H9 (cell line): ENCODE results near the gene ASIC4. TPM values are rescaled to one million over a fixed set of nuclear protein-coding genes. Genes with fewer than 3 reads are reported as not detected.

Experiments used
- DNase-seq: peaks from one replicate; pipeline ENCODE4 v3.0.0-alpha.2; 2017
- H2AFZ ChIP-seq: one replicate; pipeline ENCODE4 v1.6.1; 2013; ENCODE audit warnings: mild to moderate bottlenecking, low read length, control low read depth, moderate library complexity
- H2AK5ac ChIP-seq: 2 replicates; pipeline ENCODE4 v1.6.1; 2013; ENCODE audit warnings: low read length, control low read depth, mixed read lengths; ENCODE audit not compliant: insufficient read length
- H2BK120ac ChIP-seq: one replicate; pipeline ENCODE4 v1.6.1; 2013; ENCODE audit warnings: low read depth, mild to moderate bottlenecking, low read length, control low read depth, inconsistent platforms; ENCODE audit not compliant: poor library complexity, severe bottlenecking
- H2BK12ac ChIP-seq: 2 replicates; pipeline ENCODE4 v1.6.1; 2013; ENCODE audit warnings: low read length, control low read depth, mixed read lengths, low read depth; ENCODE audit not compliant: insufficient read length
- H2BK15ac ChIP-seq: 2 replicates; pipeline ENCODE4 v1.6.1; 2013; ENCODE audit warnings: low read depth, low read length, control low read depth
- H2BK20ac ChIP-seq: one replicate; pipeline ENCODE4 v1.6.1; 2013; ENCODE audit warnings: low read depth, mild to moderate bottlenecking, low read length, control low read depth, inconsistent platforms; ENCODE audit not compliant: poor library complexity, severe bottlenecking
- H2BK5ac ChIP-seq: 2 replicates; pipeline ENCODE4 v1.6.1; 2013; ENCODE audit warnings: low read length, control low read depth, mixed read lengths; ENCODE audit not compliant: insufficient read length
- H3K14ac ChIP-seq: 2 replicates; pipeline ENCODE4 v1.6.1; 2013; ENCODE audit warnings: low read length, control low read depth; ENCODE audit not compliant: insufficient read depth
- H3K18ac ChIP-seq: 2 replicates; pipeline ENCODE4 v1.6.1; 2013; ENCODE audit warnings: low read depth, mild to moderate bottlenecking, mixed read lengths, low read length, control low read depth; ENCODE audit not compliant: insufficient read length
- H3K23ac ChIP-seq: 2 replicates; pipeline ENCODE4 v1.6.1; 2013; ENCODE audit warnings: low read length, control low read depth, mixed read lengths, low read depth; ENCODE audit not compliant: insufficient read length
- H3K23me2 ChIP-seq: 2 replicates; pipeline ENCODE4 v1.6.1; 2013; ENCODE audit warnings: low read depth, mild to moderate bottlenecking, mixed read lengths, low read length, control low read depth; ENCODE audit not compliant: insufficient read length, poor library complexity, severe bottlenecking
- H3K27ac ChIP-seq: 2 replicates; pipeline ENCODE4 v1.5.1; 2013; ENCODE audit warnings: low read length, control low read depth, mixed read lengths, low read depth; ENCODE audit not compliant: insufficient read length
- H3K27me3 ChIP-seq: 2 replicates; pipeline ENCODE4 v1.6.1; 2013; ENCODE audit warnings: low read length, control low read depth, inconsistent platforms; ENCODE audit not compliant: insufficient read depth
- H3K4ac ChIP-seq: 2 replicates; pipeline ENCODE4 v1.6.1; 2013; ENCODE audit warnings: low read depth, mild to moderate bottlenecking, control low read depth, inconsistent platforms, low read length, moderate library complexity
- H3K4me1 ChIP-seq: 2 replicates; pipeline ENCODE4 v1.6.1; 2013; ENCODE audit warnings: low read length, control low read depth, inconsistent platforms; ENCODE audit not compliant: insufficient read depth
- H3K4me2 ChIP-seq: 2 replicates; pipeline ENCODE4 v1.6.1; 2013; ENCODE audit warnings: low read length, control low read depth, mixed read lengths; ENCODE audit not compliant: insufficient read length, insufficient read depth
- H3K56ac ChIP-seq: 2 replicates; pipeline ENCODE4 v1.6.1; 2013; ENCODE audit warnings: low read depth, mild to moderate bottlenecking, mixed read lengths, low read length, control low read depth; ENCODE audit not compliant: insufficient read length
- H3K79me1 ChIP-seq: 2 replicates; pipeline ENCODE4 v1.6.1; 2013; ENCODE audit warnings: low read depth, mild to moderate bottlenecking, moderate library complexity, low read length, control low read depth, inconsistent platforms; ENCODE audit not compliant: insufficient read depth, poor library complexity, severe bottlenecking
- H3K79me2 ChIP-seq: 2 replicates; pipeline ENCODE4 v1.6.1; 2013; ENCODE audit warnings: low read length, control low read depth, inconsistent platforms; ENCODE audit not compliant: insufficient read depth
- H3K9ac ChIP-seq: 2 replicates; pipeline ENCODE4 v1.6.1; 2013; ENCODE audit warnings: low read length, control low read depth, mixed read lengths; ENCODE audit not compliant: insufficient read length; ENCODE audit errors: extremely low read depth
- H3K9me3 ChIP-seq: one replicate; pipeline ENCODE4 v1.6.1; 2013; ENCODE audit warnings: low read depth, low read length, inconsistent platforms; ENCODE audit not compliant: control insufficient read depth
- H3T11ph ChIP-seq: one replicate; pipeline ENCODE4 v1.6.1; 2013; ENCODE audit warnings: mild to moderate bottlenecking, low read length, control low read depth, inconsistent platforms
- H4K20me1 ChIP-seq: one replicate; pipeline ENCODE4 v1.6.1; 2013; ENCODE audit not compliant: control insufficient read depth, insufficient read length, insufficient read depth
- H4K5ac ChIP-seq: 2 replicates; pipeline ENCODE4 v1.6.1; 2013; ENCODE audit warnings: low read depth, mild to moderate bottlenecking, mixed read lengths, low read length, control low read depth; ENCODE audit not compliant: insufficient read length
- H4K8ac ChIP-seq: replicated peaks from 2 replicates; pipeline ENCODE4 v1.6.1; 2013; ENCODE audit warnings: low read length, control low read depth, mixed read lengths, low read depth; ENCODE audit not compliant: insufficient read length
- H4K91ac ChIP-seq: 2 replicates; pipeline ENCODE4 v1.6.1; 2013; ENCODE audit warnings: low read depth, mild to moderate bottlenecking, moderate library complexity, mixed read lengths, low read length, control low read depth; ENCODE audit not compliant: insufficient read length
- H3K27ac Mint-ChIP-seq, 3 experiments: 2 replicates in 2 of 3; 3 replicates in 1 of 3; pipeline ENCODE4 v1.8.0; 2020 to 2021; ENCODE audit warnings: mixed read lengths in 3 of 3, mild to moderate bottlenecking in 1 of 3, moderate library complexity in 1 of 3
- H3K27me3 Mint-ChIP-seq: 2 replicates; pipeline ENCODE4 v1.8.0; 2021; ENCODE audit warnings: low read depth, mild to moderate bottlenecking, moderate library complexity, mixed read lengths
- H3K36me3 Mint-ChIP-seq, 3 experiments: 2 replicates in 2 of 3; 3 replicates in 1 of 3; pipeline ENCODE4 v1.8.0; 2020 to 2021; ENCODE audit warnings: low read depth in 3 of 3, mixed read lengths in 3 of 3; ENCODE audit not compliant: insufficient read depth in 1 of 3
- H3K4me1 Mint-ChIP-seq, 2 experiments: 2 replicates each; pipeline ENCODE4 v1.8.0; 2020; ENCODE audit warnings: mixed read lengths in 2 of 2
- H3K4me3 Mint-ChIP-seq, 2 experiments: 2 replicates in 1 of 2; 3 replicates in 1 of 2; pipeline ENCODE4 v1.8.0; 2020 to 2021; ENCODE audit warnings: mild to moderate bottlenecking in 2 of 2, mixed read lengths in 2 of 2, moderate library complexity in 1 of 2
- H3K9me3 Mint-ChIP-seq, 2 experiments: 2 replicates in 1 of 2; 3 replicates in 1 of 2; pipeline ENCODE4 v1.8.0; 2020; ENCODE audit warnings: mild to moderate bottlenecking in 2 of 2, mixed read lengths in 2 of 2, moderate library complexity in 1 of 2
- WGBS: extraction: QIAGEN DNeasy Blood & Tissue Kit; methylation state at CpG from one replicate; pipeline ENCODE4 v1.1.7; 2013; ENCODE audit warnings: missing lambda C conversion rate, low lambda C conversion rate, mixed read lengths; ENCODE audit not compliant: insufficient read length; ENCODE audit errors: extremely low coverage; 5-methylcytosine and 5-hydroxymethylcytosine counted together
- total RNA-seq: library from RNA; stranded (reverse); gene quantifications from 2 replicates; pipeline ENCODE4 v1.2.1, GENCODE V29; 2021
- TF ChIP-seq, protein P1 (sequence below): fragments of 200-600 bp; sonication (generic); conservative IDR thresholded peaks from 3 replicates; pipeline ENCODE4 v1.8.0; 2021; ENCODE audit warnings: antibody characterized with exemption, mild to moderate bottlenecking

The ASIC4 gene
- total RNA-seq, 1 experiment from 2014 or later, result 0.37 TPM

GRCh38 chr2:219553168-219553417 is 38.8 kb downstream of the ASIC4 start:
- no peaks in the 10 kb centered on the region for H3K9me3 ChIP-seq
- H3K4me2 ChIP-seq, result peak overlapping the region; percentile 83
- peaks cover 4% of the 10 kb centered on the region; the same call in 1 of the 2 replicates for H3K27me3 ChIP-seq
- no peak overlapping the region for H2AK5ac ChIP-seq
- no peak for DNase-seq
- no peak overlapping the region for H3T11ph ChIP-seq
- no peak overlapping the region for H2BK12ac ChIP-seq
- no peak overlapping the region for H2BK5ac ChIP-seq
- H2AFZ ChIP-seq, result no peak overlapping the region
- no peak overlapping the region for H4K8ac ChIP-seq
- TF ChIP-seq, protein P1, sequence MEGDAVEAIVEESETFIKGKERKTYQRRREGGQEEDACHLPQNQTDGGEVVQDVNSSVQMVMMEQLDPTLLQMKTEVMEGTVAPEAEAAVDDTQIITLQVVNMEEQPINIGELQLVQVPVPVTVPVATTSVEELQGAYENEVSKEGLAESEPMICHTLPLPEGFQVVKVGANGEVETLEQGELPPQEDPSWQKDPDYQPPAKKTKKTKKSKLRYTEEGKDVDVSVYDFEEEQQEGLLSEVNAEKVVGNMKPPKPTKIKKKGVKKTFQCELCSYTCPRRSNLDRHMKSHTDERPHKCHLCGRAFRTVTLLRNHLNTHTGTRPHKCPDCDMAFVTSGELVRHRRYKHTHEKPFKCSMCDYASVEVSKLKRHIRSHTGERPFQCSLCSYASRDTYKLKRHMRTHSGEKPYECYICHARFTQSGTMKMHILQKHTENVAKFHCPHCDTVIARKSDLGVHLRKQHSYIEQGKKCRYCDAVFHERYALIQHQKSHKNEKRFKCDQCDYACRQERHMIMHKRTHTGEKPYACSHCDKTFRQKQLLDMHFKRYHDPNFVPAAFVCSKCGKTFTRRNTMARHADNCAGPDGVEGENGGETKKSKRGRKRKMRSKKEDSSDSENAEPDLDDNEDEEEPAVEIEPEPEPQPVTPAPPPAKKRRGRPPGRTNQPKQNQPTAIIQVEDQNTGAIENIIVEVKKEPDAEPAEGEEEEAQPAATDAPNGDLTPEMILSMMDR, result no peak
- no peak overlapping the region for H3K56ac ChIP-seq
- H2BK15ac ChIP-seq, result no peak overlapping the region
- WGBS, result no CpG with 5 or more reads among the region's 7 CpGs
- H3K27ac ChIP-seq, result no peak overlapping the region
- no peak overlapping the region for H2BK120ac ChIP-seq
- H3K18ac ChIP-seq, result no peak overlapping the region
- Mint-ChIP-seq H3K27me3 (peaks cover 40% of the 10 kb centered on the region), H3K36me3 (peaks cover 5 to 41% (median 30%) of the 10 kb centered on the region in 3 experiments), H3K4me3 (peak overlapping the region; percentile 74 to 81; a peak in 4 of 5 replicates), H3K4me1 (peaks cover 10 to 18% of the 10 kb centered on the region in 2 experiments), H3K27ac (no peak overlapping the region), H3K9me3 (no peaks in the 10 kb centered on the region)
- no peaks in the 10 kb centered on the region for H3K79me1 ChIP-seq
- H3K79me2 ChIP-seq, result no peaks in the 10 kb centered on the region
- H3K23me2 ChIP-seq, result peaks cover 11% of the 10 kb centered on the region
- no peak overlapping the region for H4K91ac ChIP-seq
- no peak overlapping the region for H3K23ac ChIP-seq
- no peaks in the 10 kb centered on the region for H4K20me1 ChIP-seq
- no peak overlapping the region for H3K9ac ChIP-seq
- peaks cover 3% of the 10 kb centered on the region; the same call in 1 of the 2 replicates for H3K4me1 ChIP-seq
- no peak overlapping the region for H4K5ac ChIP-seq
- no peak overlapping the region for H3K4ac ChIP-seq
- H2BK20ac ChIP-seq, result no peak overlapping the region
- H3K14ac ChIP-seq, result no peak overlapping the region; the same call in 1 of the 2 replicates
